Memory B cell (primary cell): ENCODE results near the gene LMAN2L.
"Not testable (repeated sequence)": the region's sequence is repeated elsewhere in the genome, so short reads cannot be mapped to it uniquely, and the experiment has no call there.

ENCODE experiments used
- ATAC-seq: fragments of 150-1000 bp; cut with Tn5 transposase; 2 replicates; pipeline ENCODE4 v1.10.0; 2021; ENCODE audit warnings: low read depth, mild to moderate bottlenecking, moderate library complexity
- DNase-seq, 2 donors: peaks; one replicate each; pipeline ENCODE4 v3.0.0; 2022; ENCODE audit warnings: low spot score in 2 of 2
- H3K27ac Mint-ChIP-seq: one replicate; pipeline ENCODE4 v1.8.0; 2022; ENCODE audit warnings: mild to moderate bottlenecking, moderate library complexity, mixed read lengths
- H3K27me3 Mint-ChIP-seq: one replicate; pipeline ENCODE4 v1.8.0; 2022; ENCODE audit warnings: mixed read lengths
- H3K36me3 Mint-ChIP-seq: one replicate; pipeline ENCODE4 v1.8.0; 2022; ENCODE audit warnings: mild to moderate bottlenecking, mixed read lengths
- H3K4me1 Mint-ChIP-seq: one replicate; pipeline ENCODE4 v1.8.0; 2022; ENCODE audit warnings: mixed read lengths
- H3K4me3 Mint-ChIP-seq: one replicate; pipeline ENCODE4 v1.8.0; 2022; ENCODE audit warnings: mild to moderate bottlenecking, moderate library complexity, mixed read lengths
- H3K9me3 Mint-ChIP-seq: one replicate; pipeline ENCODE4 v1.8.0; 2022; ENCODE audit warnings: mixed read lengths

The LMAN2L gene

GRCh38 chr2:96680561-96681141, 59.2 kb downstream of the LMAN2L start:
- H3K27ac Mint-ChIP-seq, result no peak overlapping the region

GRCh38 chr2:96679848-96680247, 60.0 kb downstream of the LMAN2L start:
- ATAC-seq, result no peak
- no peaks in the 10 kb centered on the region for H3K36me3 Mint-ChIP-seq
- H3K27ac Mint-ChIP-seq, result no peak overlapping the region
- DNase-seq, result no peak
- peaks cover 9% of the 10 kb centered on the region for H3K27me3 Mint-ChIP-seq
- H3K9me3 Mint-ChIP-seq, result no peaks in the 10 kb centered on the region
- H3K4me1 Mint-ChIP-seq, result no peaks in the 10 kb centered on the region
- no peak overlapping the region for H3K4me3 Mint-ChIP-seq

More at GRCh38 chr2:96680561-96681141, 59.2 kb downstream of the LMAN2L start:
- Mint-ChIP-seq H3K36me3 (no peaks in the 10 kb centered on the region), H3K9me3 (no peaks in the 10 kb centered on the region), H3K4me3 (no peak overlapping the region), H3K27me3 (peaks cover 9% of the 10 kb centered on the region), H3K4me1 (no peaks in the 10 kb centered on the region)
- ATAC-seq (no peak), DNase-seq (no peak)

GRCh38 chr2:96669539-96670215, 70.2 kb downstream of the LMAN2L start:
- Mint-ChIP-seq H3K27me3 (peaks cover 7% of the 10 kb centered on the region), H3K4me1 (peaks cover 2% of the 10 kb centered on the region), H3K9me3 (no peaks in the 10 kb centered on the region), H3K27ac (no peak overlapping the region), H3K4me3 (no peak overlapping the region), H3K36me3 (no peaks in the 10 kb centered on the region)
- DNase-seq, result no peak
- ATAC-seq, result no peak

GRCh38 chr2:96668771-96669170, 71.1 kb downstream of the LMAN2L start:
- H3K36me3 Mint-ChIP-seq, result no peaks in the 10 kb centered on the region
- no peak overlapping the region for H3K27ac Mint-ChIP-seq
- peaks cover 7% of the 10 kb centered on the region for H3K27me3 Mint-ChIP-seq
- H3K9me3 Mint-ChIP-seq, result no peaks in the 10 kb centered on the region
- DNase-seq (no peak), ATAC-seq (no peak)
- peaks cover 2% of the 10 kb centered on the region for H3K4me1 Mint-ChIP-seq
- no peak overlapping the region for H3K4me3 Mint-ChIP-seq

GRCh38 chr2:96665717-96666116, 74.1 kb downstream of the LMAN2L start:
- not testable (repeated sequence) for H3K4me1 Mint-ChIP-seq, H3K36me3 Mint-ChIP-seq, H3K9me3 Mint-ChIP-seq, ATAC-seq, H3K27me3 Mint-ChIP-seq, H3K4me3 Mint-ChIP-seq, DNase-seq, H3K27ac Mint-ChIP-seq

GRCh38 chr2:96665083-96665569, 74.7 kb downstream of the LMAN2L start:
- DNase-seq (no peak), ATAC-seq (no peak)
- Mint-ChIP-seq H3K27ac (no peak overlapping the region), H3K4me3 (no peak overlapping the region), H3K36me3 (no peaks in the 10 kb centered on the region), H3K27me3 (no peaks in the 10 kb centered on the region), H3K4me1 (no peaks in the 10 kb centered on the region), H3K9me3 (no peaks in the 10 kb centered on the region)

- DNase-seq (no peak), ATAC-seq (no peak)
- H3K36me3 Mint-ChIP-seq, result no peaks in the 10 kb centered on the region
- no peaks in the 10 kb centered on the region for H3K27me3 Mint-ChIP-seq
- H3K9me3 Mint-ChIP-seq, result no peaks in the 10 kb centered on the region
- no peak overlapping the region for H3K4me3 Mint-ChIP-seq
- no peak overlapping the region for H3K27ac Mint-ChIP-seq
- H3K4me1 Mint-ChIP-seq, result no peaks in the 10 kb centered on the region
Measured at GRCh38 chr2:96664366-96664925, 75.4 kb downstream of the LMAN2L start.

GRCh38 chr2:96663829-96664228, 76.0 kb downstream of the LMAN2L start:
- no peaks in the 10 kb centered on the region for H3K9me3 Mint-ChIP-seq
- no peak overlapping the region for H3K27ac Mint-ChIP-seq
- H3K36me3 Mint-ChIP-seq, result no peaks in the 10 kb centered on the region
- no peak for DNase-seq
- H3K4me3 Mint-ChIP-seq, result no peak overlapping the region
- H3K27me3 Mint-ChIP-seq, result no peaks in the 10 kb centered on the region
- no peaks in the 10 kb centered on the region for H3K4me1 Mint-ChIP-seq
- ATAC-seq, result no peak

GRCh38 chr2:96663177-96663576, 76.7 kb downstream of the LMAN2L start:
- no peak for ATAC-seq
- no peaks in the 10 kb centered on the region for H3K36me3 Mint-ChIP-seq
- H3K27ac Mint-ChIP-seq, result no peak overlapping the region
- H3K9me3 Mint-ChIP-seq, result no peaks in the 10 kb centered on the region
- H3K4me3 Mint-ChIP-seq, result no peak overlapping the region
- H3K4me1 Mint-ChIP-seq, result no peaks in the 10 kb centered on the region
- DNase-seq, result no peak
- H3K27me3 Mint-ChIP-seq, result no peaks in the 10 kb centered on the region

GRCh38 chr2:96662360-96662759, 77.5 kb downstream of the LMAN2L start:
- no peak overlapping the region for H3K4me3 Mint-ChIP-seq
- H3K27ac Mint-ChIP-seq, result no peak overlapping the region
- no peak for ATAC-seq
- no peaks in the 10 kb centered on the region for H3K9me3 Mint-ChIP-seq
- no peaks in the 10 kb centered on the region for H3K27me3 Mint-ChIP-seq
- no peaks in the 10 kb centered on the region for H3K36me3 Mint-ChIP-seq
- DNase-seq, result no peak
- no peaks in the 10 kb centered on the region for H3K4me1 Mint-ChIP-seq

- Mint-ChIP-seq H3K4me1 (no peaks in the 10 kb centered on the region), H3K4me3 (no peak overlapping the region), H3K9me3 (no peaks in the 10 kb centered on the region), H3K27ac (no peak overlapping the region), H3K27me3 (no peaks in the 10 kb centered on the region), H3K36me3 (no peaks in the 10 kb centered on the region)
- ATAC-seq (no peak), DNase-seq (no peak)
Measured at GRCh38 chr2:96661324-96661723, 78.5 kb downstream of the LMAN2L start.

- H3K27ac Mint-ChIP-seq, result no peak overlapping the region
- peak; percentile 55 for ATAC-seq
- H3K9me3 Mint-ChIP-seq, result no peaks in the 10 kb centered on the region
- no peak overlapping the region for H3K4me3 Mint-ChIP-seq
- no peak for DNase-seq
- H3K4me1 Mint-ChIP-seq, result peaks cover 2% of the 10 kb centered on the region
- H3K27me3 Mint-ChIP-seq, result no peaks in the 10 kb centered on the region
- no peaks in the 10 kb centered on the region for H3K36me3 Mint-ChIP-seq
Measured at GRCh38 chr2:96656540-96656939, 83.3 kb downstream of the LMAN2L start.
